NCI-H446 treated with DMSO at 0.1 percent for 48 hours (cell line): Measurements from ENCODE around the gene ACBD3.

Experiments used
- DNase-seq: peaks from one replicate; lab custom pipeline; 2025; lab: John Stamatoyannopoulos, UW

ACBD3 gene

GRCh38 chr1:226201029-226201593 is 14.6 kb upstream of the ACBD3 start:
- no peak for DNase-seq

- no peak for DNase-seq
Observed at GRCh38 chr1:226199971-226200370, 13.4 kb upstream of the ACBD3 start.

GRCh38 chr1:226195144-226195543 is 8.6 kb upstream of the ACBD3 start:
- DNase-seq = no peak

GRCh38 chr1:226187380-226187779 is 839 bp upstream of the ACBD3 start:
- DNase-seq = no peak

GRCh38 chr1:226187019-226187322 is 430 bp upstream of the ACBD3 start:
- no peak for DNase-seq

- no peak for DNase-seq
Observed at GRCh38 chr1:226185141-226186036, 1.2 kb downstream of the ACBD3 start.

GRCh38 chr1:226181996-226182714 is 4.4 kb downstream of the ACBD3 start:
- no peak for DNase-seq

GRCh38 chr1:226176870-226177269 is 9.7 kb downstream of the ACBD3 start:
- DNase-seq = no peak

- DNase-seq = no peak
Observed at GRCh38 chr1:226172589-226172988, 14.0 kb downstream of the ACBD3 start.

- DNase-seq = no peak
Observed at GRCh38 chr1:226166341-226166740, 20.2 kb downstream of the ACBD3 start.

GRCh38 chr1:226164154-226164553 is 22.4 kb downstream of the ACBD3 start:
- no peak for DNase-seq

GRCh38 chr1:226162898-226163297 is 23.6 kb downstream of the ACBD3 start:
- DNase-seq = no peak

- DNase-seq = no peak
Observed at GRCh38 chr1:226158983-226159382, 27.6 kb downstream of the ACBD3 start.

- DNase-seq = no peak
Observed at GRCh38 chr1:226158457-226158856, 28.1 kb downstream of the ACBD3 start.

GRCh38 chr1:226157761-226158316 is 28.7 kb downstream of the ACBD3 start:
- DNase-seq = no peak

- no peak for DNase-seq
Observed at GRCh38 chr1:226154593-226154992, 31.9 kb downstream of the ACBD3 start.

GRCh38 chr1:226149806-226150205 is 36.7 kb downstream of the ACBD3 start:
- DNase-seq = no peak

GRCh38 chr1:226148121-226148648 is 38.4 kb downstream of the ACBD3 start:
- DNase-seq = no peak

GRCh38 chr1:226144045-226144444 is 42.5 kb downstream of the ACBD3 start:
- no peak for DNase-seq

GRCh38 chr1:226135709-226136108 is 50.8 kb downstream of the ACBD3 start:
- DNase-seq = no peak

GRCh38 chr1:226135059-226135651 is 51.4 kb downstream of the ACBD3 start:
- DNase-seq = peak; percentile 68
